Muscle of back (tissue), 13 donors: ENCODE results near the gene HJURP. TPM values are rescaled to one million over a fixed set of nuclear protein-coding genes. Genes with fewer than 3 reads are reported as not detected.
"Not testable (repeated sequence)": the region's sequence is repeated elsewhere in the genome, so short reads cannot be mapped to it uniquely, and the experiment has no call there.

Source experiments
- DNase-seq, 3 donors: peaks; one replicate each; pipeline versions ENCODE4 v3.0.0 to v3.0.0-alpha.2; 2013
- long read RNA-seq, 9 donors: transcript quantifications; one replicate each; lab custom pipeline, GENCODE V29; 2026
- polyA plus RNA-seq, 10 donors: library from polyadenylated mRNA; unstranded; fragments of 120-200 nt; gene quantifications; one replicate each; pipeline ENCODE4 v1.2.1, GENCODE V29; 2013; ENCODE audit not compliant: insufficient read length in 10 of 10

The HJURP gene, protein sequence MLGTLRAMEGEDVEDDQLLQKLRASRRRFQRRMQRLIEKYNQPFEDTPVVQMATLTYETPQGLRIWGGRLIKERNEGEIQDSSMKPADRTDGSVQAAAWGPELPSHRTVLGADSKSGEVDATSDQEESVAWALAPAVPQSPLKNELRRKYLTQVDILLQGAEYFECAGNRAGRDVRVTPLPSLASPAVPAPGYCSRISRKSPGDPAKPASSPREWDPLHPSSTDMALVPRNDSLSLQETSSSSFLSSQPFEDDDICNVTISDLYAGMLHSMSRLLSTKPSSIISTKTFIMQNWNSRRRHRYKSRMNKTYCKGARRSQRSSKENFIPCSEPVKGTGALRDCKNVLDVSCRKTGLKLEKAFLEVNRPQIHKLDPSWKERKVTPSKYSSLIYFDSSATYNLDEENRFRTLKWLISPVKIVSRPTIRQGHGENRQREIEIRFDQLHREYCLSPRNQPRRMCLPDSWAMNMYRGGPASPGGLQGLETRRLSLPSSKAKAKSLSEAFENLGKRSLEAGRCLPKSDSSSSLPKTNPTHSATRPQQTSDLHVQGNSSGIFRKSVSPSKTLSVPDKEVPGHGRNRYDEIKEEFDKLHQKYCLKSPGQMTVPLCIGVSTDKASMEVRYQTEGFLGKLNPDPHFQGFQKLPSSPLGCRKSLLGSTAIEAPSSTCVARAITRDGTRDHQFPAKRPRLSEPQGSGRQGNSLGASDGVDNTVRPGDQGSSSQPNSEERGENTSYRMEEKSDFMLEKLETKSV
- polyA plus RNA-seq, result 10 to 100 TPM in 6 of 10 donors, 1 to 10 TPM in 4; 9.2 to 16.1 (median 10.5) TPM
- long read RNA-seq, donor 1, partial matches to known transcripts, result 0 of 1 reads
- long read RNA-seq, donor 1, other reads (novel, unspliced or antisense), result 0 of 1 reads
- long read RNA-seq, donor 2, partial matches to known transcripts, result 0 of 1 reads
- long read RNA-seq, donor 2, other reads (novel, unspliced or antisense), result 0 of 1 reads
- long read RNA-seq, donor 3, result 0 reads
- long read RNA-seq, donor 4, partial matches to known transcripts, result 0 of 1 reads
- long read RNA-seq, donor 4, other reads (novel, unspliced or antisense), result 0 of 1 reads
- long read RNA-seq, donor 5, partial matches to known transcripts, result 0 of 1 reads
- long read RNA-seq, donor 5, other reads (novel, unspliced or antisense), result 0 of 1 reads
- long read RNA-seq, donor 6, partial matches to known transcripts, result 0 of 4 reads
- long read RNA-seq, donor 6, other reads (novel, unspliced or antisense), result 0 of 4 reads
- long read RNA-seq, donor 7, partial matches to known transcripts, result 0 of 4 reads
- long read RNA-seq, donor 7, other reads (novel, unspliced or antisense), result 0 of 4 reads
- long read RNA-seq, donor 8, partial matches to known transcripts, result 11 of 12 reads
- long read RNA-seq, donor 8, other reads (novel, unspliced or antisense), result 0 of 12 reads
- long read RNA-seq, donor 9, result 0 reads

- peak; percentile 94 to 97 (median 96) for DNase-seq
Observed at GRCh38 chr2:233854241-233854981, at the start of gene HJURP. TSS of gene HJURP (minus strand) at chr2:233854535. CDS start at chr2:233854500, 35 bp downstream.

GRCh38 chr2:233901884-233902283 is 47.5 kb upstream of the HJURP start:
- DNase-seq, result no peak

DNA sequence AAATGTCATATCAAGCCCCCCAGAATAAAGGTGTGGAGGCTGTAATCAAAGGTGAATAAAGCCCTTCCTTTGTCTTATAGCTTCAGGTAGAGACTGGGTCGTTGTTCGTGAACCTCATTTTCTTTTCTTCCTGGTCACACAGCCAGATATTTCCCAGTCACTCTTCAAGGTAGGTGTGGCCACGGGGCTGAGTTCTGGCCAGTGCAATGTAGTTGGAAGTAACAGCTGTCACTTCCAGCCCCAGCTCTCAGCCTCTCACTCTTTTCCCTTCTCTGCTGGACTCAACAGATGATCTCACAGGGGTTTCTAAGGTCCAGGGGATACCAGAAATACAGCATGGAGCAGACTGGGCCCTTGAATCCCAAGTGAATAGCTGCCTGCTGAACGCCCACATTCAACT is 47.0 kb upstream of the HJURP start:
- DNase-seq, result no peak

DNA sequence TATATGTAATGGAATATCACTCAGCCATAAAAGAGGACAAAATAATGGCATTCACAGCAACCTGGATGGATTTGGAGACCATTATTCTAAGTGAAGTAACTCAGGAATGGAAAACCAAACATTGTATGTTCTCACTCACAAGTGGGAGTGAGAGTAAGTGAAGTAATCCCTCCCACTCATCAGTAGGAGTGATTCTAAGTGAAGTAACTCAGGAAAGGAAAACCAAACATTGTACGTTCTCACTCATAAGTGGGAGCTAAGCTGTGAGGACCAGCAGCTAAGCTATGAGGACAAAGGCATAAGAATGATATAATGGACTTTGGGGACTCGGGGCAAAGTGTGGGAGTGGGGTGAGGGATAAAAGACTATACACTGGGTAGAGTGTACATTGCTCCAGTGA is 41.9 kb upstream of the HJURP start:
- DNase-seq, result not testable (repeated sequence)

DNA sequence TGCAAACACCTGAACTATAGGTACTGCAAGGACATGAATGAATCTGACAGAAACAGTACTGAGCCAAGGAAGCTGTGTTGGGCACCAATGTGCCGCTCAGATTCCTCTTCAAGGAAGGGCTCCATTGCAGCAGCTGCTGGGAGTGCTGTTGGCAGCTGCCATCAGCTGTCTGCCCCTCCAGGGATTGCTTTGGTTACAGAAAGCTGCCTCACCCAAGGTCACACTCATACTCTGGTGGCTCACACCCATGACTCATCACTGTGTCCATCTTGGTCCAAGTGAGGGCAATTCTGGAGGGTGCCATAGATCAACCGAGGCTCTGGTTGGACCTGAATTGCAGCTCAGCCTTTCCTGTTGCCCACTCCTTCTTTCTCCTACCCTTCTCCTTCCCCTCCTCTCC is 38.5 kb upstream of the HJURP start:
- DNase-seq, result peak in 2 of 3 donors; percentile 3 to 4

DNA sequence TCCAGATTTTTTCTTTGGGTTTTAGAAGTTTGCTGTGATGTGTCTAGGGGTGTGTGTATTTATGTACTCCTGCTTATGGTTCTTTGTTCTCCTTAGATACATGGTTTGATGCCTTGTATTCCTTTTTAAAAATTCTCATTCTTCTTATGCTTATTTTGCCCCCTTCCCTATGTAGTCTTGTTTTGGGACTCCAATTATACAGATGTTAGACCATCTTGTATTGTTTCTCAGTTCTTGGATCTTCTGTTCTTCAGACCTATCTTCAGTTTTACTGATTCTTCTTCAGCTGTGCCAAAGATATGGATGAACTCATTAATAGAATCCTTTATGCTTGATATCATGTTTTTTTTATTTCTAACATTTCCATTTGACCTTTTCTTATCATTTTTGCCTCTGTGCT is 28.0 kb upstream of the HJURP start:
- no peak for DNase-seq

GRCh38 chr2:233872125-233872524 is 17.8 kb upstream of the HJURP start:
- not testable (repeated sequence) for DNase-seq

DNA sequence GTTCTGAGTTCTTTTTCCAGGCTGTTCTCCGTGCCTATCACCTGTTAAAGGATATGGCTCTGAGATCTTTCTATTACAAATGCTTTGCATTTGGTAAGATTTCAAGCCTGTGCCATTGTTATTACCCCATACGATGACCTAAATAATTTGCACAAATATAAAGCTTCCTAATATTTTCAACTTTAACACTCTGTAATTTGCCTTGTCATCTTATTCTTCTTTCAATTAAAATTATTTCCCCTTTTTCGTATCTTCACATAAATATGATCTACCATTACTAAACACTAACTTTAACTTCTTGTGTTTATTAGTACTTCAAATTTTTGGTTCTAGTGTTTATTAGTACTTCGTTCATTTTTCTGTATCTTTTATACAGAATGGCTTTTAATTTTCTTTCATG is 17.1 kb upstream of the HJURP start:
- DNase-seq, result no peak

DNA sequence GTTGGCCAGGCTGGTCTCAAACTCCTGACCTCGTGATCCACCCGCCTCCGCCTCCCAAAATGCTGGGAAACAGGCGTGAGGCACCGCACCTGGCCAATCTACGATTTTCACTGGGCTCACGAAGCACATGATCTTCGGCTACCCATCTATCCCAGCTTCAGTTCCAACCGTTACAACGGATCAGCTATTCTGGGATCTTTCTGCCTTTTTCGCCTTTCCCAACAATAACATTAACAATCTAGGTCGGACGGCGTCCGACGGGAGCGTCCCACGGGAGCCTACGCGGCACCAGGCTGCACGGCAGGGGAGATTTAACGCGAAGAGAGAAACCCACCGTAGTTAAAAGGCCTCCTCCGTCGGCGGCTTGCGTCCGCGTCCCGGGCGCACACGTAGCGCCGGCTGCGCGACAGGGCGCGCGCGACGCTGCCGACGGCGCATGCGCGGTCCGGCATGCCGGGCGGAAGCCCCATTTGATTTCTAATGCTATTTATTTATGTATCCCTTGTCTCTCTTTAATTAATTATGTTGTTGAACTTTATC is 13.7 kb upstream of the HJURP start, which contains the start of gene MSL3B:
Gene MSL3B, minus strand, starts transcription at position 394 of the 540 bp plus-strand sequence.
- peak; percentile 41 to 76 (median 56) for DNase-seq

GRCh38 chr2:233866479-233866878 is 12.1 kb upstream of the HJURP start:
- DNase-seq, result no peak

- no peak for DNase-seq
Observed at GRCh38 chr2:233865838-233866237, 11.5 kb upstream of the HJURP start.

- no peak for DNase-seq
Observed at GRCh38 chr2:233862261-233862768, 8.0 kb upstream of the HJURP start.

DNA sequence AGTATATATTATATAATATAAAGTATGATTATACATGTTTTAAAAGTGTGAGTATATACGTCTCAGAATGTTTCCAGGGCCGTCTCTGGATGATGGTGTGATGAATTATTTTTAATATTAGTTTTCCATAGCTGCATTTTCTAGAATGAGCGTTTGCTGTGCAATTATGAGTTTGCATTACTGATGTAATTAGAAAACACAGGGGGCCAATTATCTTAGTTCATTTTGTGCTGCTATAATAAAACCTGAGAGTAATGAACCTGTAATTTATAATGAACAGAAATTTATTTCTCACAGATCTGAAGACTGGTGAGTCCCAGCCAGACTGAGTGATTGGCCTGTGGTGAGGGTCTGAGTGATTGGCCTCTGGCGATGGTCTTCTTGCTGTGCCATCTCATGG is 4.0 kb upstream of the HJURP start:
- DNase-seq, result no peak

GRCh38 chr2:233857511-233858141 is 3.3 kb upstream of the HJURP start:
- no peak for DNase-seq

GRCh38 chr2:233856184-233856583 is 1.8 kb upstream of the HJURP start:
- no peak for DNase-seq

DNA sequence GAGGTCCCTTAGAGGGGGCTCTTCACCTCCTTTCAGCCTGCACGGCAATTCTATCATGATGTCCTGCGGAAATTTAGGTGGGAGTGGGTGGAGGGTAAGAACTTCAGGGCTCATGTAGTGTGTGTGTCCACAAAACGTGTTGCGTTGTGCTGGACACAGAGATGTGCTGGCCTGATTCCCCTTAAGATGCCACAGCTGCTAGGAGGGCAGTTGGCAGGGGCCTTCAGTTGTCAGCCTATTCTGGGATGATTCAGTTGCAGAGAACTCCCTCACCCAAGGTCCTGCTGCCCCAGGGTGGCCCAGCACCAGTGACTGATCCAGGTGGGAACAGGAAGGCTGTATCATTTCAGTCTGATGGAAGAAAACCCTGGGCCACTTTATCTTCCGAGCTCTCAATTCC is 1.0 kb upstream of the HJURP start:
- peak in 1 of 3 donors; percentile 6 for DNase-seq

DNA sequence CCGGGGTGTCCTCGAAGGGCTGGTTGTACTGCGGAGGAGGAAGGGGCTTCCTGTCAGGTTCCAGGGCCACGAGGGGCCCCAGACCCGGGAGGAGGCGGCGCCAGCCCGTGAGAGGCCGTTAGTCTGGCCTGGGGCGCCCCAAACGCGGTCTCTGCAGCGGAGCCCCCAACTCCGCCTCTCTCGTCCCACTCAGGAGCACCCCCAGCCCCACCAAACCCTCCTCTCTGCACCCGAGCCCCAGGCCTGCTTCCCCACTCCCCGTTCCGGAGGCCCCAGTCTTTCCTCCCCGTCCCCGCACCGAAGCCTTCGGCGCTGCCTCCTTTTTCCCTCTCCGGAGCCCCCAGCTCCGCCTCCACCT is 473 bp downstream of the HJURP start:
- no peak for DNase-seq

DNA sequence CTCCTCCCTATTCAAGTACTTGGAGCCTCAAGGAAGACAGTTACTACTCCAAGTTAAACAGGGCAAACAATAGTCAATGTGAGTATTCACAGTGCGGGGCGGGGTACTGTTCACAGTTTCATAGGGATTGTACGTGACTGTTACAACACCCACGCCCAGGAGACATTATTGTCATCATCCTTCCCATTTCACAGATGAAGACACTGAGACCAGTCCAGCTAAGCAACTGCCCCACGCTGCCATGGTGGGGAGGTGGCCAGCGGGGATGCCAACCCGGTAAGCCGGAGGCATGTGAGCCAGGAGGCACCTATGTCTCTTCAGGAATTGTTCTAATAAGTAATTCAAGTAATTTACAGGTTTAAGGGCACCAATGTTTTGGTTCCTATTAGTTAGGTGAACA is 982 bp downstream of the HJURP start:
- no peak for DNase-seq

DNA sequence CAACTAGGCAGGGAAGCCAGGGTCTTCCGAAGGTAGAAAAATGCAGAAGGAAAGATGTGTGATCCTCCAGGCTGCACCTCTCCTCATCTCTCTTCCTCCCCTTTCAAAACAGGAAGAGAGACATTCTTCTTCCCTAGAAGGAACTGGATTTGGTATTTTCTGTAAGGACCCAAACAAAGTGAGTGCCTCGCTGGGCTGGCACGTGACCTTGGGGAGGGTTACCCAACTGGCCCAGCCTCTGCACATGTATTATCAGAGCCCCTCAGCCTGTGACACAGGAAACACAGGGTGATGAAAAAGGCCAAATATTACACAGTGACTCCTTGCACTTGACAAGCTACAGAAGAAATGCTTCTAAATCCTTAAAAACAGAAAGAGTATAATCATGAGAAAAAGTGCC is 2.3 kb downstream of the HJURP start:
- no peak for DNase-seq

- no peak for DNase-seq
Observed at GRCh38 chr2:233851169-233851568, 3.2 kb downstream of the HJURP start.
